A549 (cell line): ENCODE measurements around the gene RAMACL. TPM values are rescaled to one million over a fixed set of nuclear protein-coding genes. Genes with fewer than 3 reads are reported as not detected.

ENCODE experiments used
- ATAC-seq, 2 experiments: fragments of 200-7000 bp in 1 of 2; fragments of >200 bp in 1 of 2; cut with Nextera tagmentation in 1 of 2; cut with Tn5 transposase in 1 of 2; 3 replicates each; pipeline versions ENCODE4 v1.8.0 to v1.9.1; 2018 to 2020; ENCODE audit warnings: mild to moderate bottlenecking in 1 of 2, moderate library complexity in 1 of 2
- CTCF ChIA-PET: fragments of 300-600 bp; sonication (Branson Sonifier 250); formaldehyde crosslinking; extraction: SDS; loops from one replicate; lab custom pipeline; 2021; ENCODE audit warnings: antibody characterized with exemption, inconsistent platforms; lab: Yijun Ruan, JAX
- POLR2A ChIA-PET: fragments of 350-600 bp; formaldehyde crosslinking; extraction: SDS; loops from one replicate; lab custom pipeline; 2021; ENCODE audit warnings: antibody characterized with exemption, inconsistent platforms; lab: Yijun Ruan, JAX
- DNase-seq, 2 experiments: peaks; one replicate each; pipeline versions ENCODE4 v3.0.0 to v3.0.0-alpha.2; 2011 to 2016; ENCODE audit warnings: low read depth in 1 of 2, low spot score in 1 of 2
- FAIRE-seq: peaks from 2 replicates; lab custom pipeline; 2011; peaks lifted over from hg19 to GRCh38; lab: Jason Lieb, UNC
- H3K27ac ChIP-seq, 2 experiments: fragments of >200 bp; sonication (Bioruptor Twin); formaldehyde crosslinking; 3 replicates each; pipeline ENCODE4 v1.5.1; 2016 to 2017
- H3K4me1 ChIP-seq: fragments of >200 bp; sonication (Bioruptor Twin); formaldehyde crosslinking; 3 replicates; pipeline ENCODE4 v1.6.1; 2016
- H3K4me2 ChIP-seq: fragments of >200 bp; sonication (Bioruptor Twin); formaldehyde crosslinking; 3 replicates; pipeline ENCODE4 v1.6.1; 2016
- H3K4me3 ChIP-seq: fragments of >200 bp; sonication (Bioruptor Twin); formaldehyde crosslinking; 3 replicates; pipeline ENCODE4 v1.5.1; 2016
- H3K9me3 ChIP-seq: fragments of >200 bp; sonication (Bioruptor Twin); formaldehyde crosslinking; 3 replicates; pipeline ENCODE4 v1.6.1; 2016
- GATA3 ChIP-seq: IDR thresholded peaks from 2 replicates; pipeline ENCODE4 v1.6.1; 2012; ENCODE audit warnings: borderline replicate concordance
- HDAC2 ChIP-seq: fragments of 200-600 bp; sonication (generic); IDR thresholded peaks from 2 replicates; pipeline ENCODE4 v1.6.1; 2016
- HEYL ChIP-seq: fragments of 250-450 bp; sonication (Bioruptor Pico); IDR thresholded peaks from 2 replicates; pipeline ENCODE4 v1.8.0; 2021; ENCODE audit warnings: mild to moderate bottlenecking, moderate library complexity
- HOXB5 ChIP-seq: fragments of 250-450 bp; sonication (Bioruptor Pico); IDR thresholded peaks from 2 replicates; pipeline ENCODE4 v1.5.0; 2020; ENCODE audit warnings: mild to moderate bottlenecking, moderate library complexity
- JUN ChIP-seq, 2 experiments: fragments of >200 bp; sonication (Bioruptor Twin); formaldehyde crosslinking; IDR thresholded peaks; 2 replicates in 1 of 2; 3 replicates in 1 of 2; pipeline ENCODE4 v1.6.1; 2016 to 2017
- JUNB ChIP-seq: fragments of >200 bp; sonication (Bioruptor Twin); formaldehyde crosslinking; IDR thresholded peaks from 2 replicates; pipeline ENCODE4 v1.6.1; 2016
- MAFK ChIP-seq: fragments of 450-650 bp; IDR thresholded peaks from 2 replicates; pipeline ENCODE4 v1.6.1; 2014; ENCODE audit not compliant: partially characterized antibody
- MYC ChIP-seq: IDR thresholded peaks from 2 replicates; pipeline ENCODE4 v1.6.1; 2012; ENCODE audit warnings: mild to moderate bottlenecking, inconsistent platforms, low read length, improper control_type of control experiment, borderline replicate concordance
- NFE2L2 ChIP-seq: fragments of 150-350 bp; conservative IDR thresholded peaks from 2 replicates; pipeline ENCODE4 v1.6.1; 2014; ENCODE audit warnings: low read length
- POLR2AphosphoS2 ChIP-seq: conservative IDR thresholded peaks from 2 replicates; pipeline ENCODE4 v1.6.1; 2012; ENCODE audit warnings: low read length, improper control_type of control experiment, inconsistent platforms
- RFX5 ChIP-seq: fragments of 450-650 bp; IDR thresholded peaks from 2 replicates; pipeline ENCODE4 v1.7.1; 2014; ENCODE audit warnings: antibody characterized with exemption, mild to moderate bottlenecking, moderate library complexity
- SMC3 ChIP-seq: fragments of >200 bp; sonication (Bioruptor Twin); formaldehyde crosslinking; IDR thresholded peaks from 3 replicates; pipeline ENCODE4 v1.6.1; 2018; ENCODE audit warnings: inconsistent platforms
- ZNF302 ChIP-seq: fragments of 250-450 bp; sonication (Bioruptor Pico); IDR thresholded peaks from 2 replicates; pipeline ENCODE4 v1.9.0; 2021; ENCODE audit warnings: inconsistent platforms, mild to moderate bottlenecking, moderate library complexity
- ZSCAN20 ChIP-seq: fragments of 250-450 bp; sonication (Bioruptor Pico); IDR thresholded peaks from 2 replicates; pipeline ENCODE4 v1.8.0; 2022; ENCODE audit warnings: mild to moderate bottlenecking, moderate library complexity
- WGBS: methylation state at CpG from one replicate; pipeline ENCODE4 v1.1.6; 2017; ENCODE audit errors: missing lambda C conversion rate; 5-methylcytosine and 5-hydroxymethylcytosine counted together
- polyA plus RNA-seq, 4 experiments: library from polyadenylated mRNA; depleted of rRNA in 3 of 4; stranded (reverse); fragments of >200 nt; fragmentation: RNase III in 1 of 4; extraction: RNeasy Plus Mini Kit Qiagen cat#74134 plus additional on column Dnase treatment in 1 of 4; gene quantifications; 2 replicates in 3 of 4; 3 replicates in 1 of 4; pipeline ENCODE4 v1.2.3, GENCODE V29; 2011 to 2017
- TF ChIP-seq, protein P1 (sequence below): fragments of 150-350 bp; IDR thresholded peaks from 2 replicates; pipeline ENCODE4 v1.6.1; 2014; ENCODE audit warnings: low read depth, mild to moderate bottlenecking, low read length
- TF ChIP-seq, protein P2 (sequence below): fragments of 200-600 bp; sonication (generic); IDR thresholded peaks from 2 replicates; pipeline ENCODE4 v1.6.1; 2016; ENCODE audit warnings: antibody characterized with exemption, mild to moderate bottlenecking, moderate library complexity

RAMACL gene
- polyA plus RNA-seq, 2 of the 4 experiments (the other 2 are of a cell fraction), result 0.08 to 0.67 TPM

- H3K4me1 ChIP-seq, result no peaks in the 10 kb centered on the region
- ATAC-seq, result no peak
- ChIA-PET CTCF (no interaction called here), POLR2A (no interaction called here)
- no peak for DNase-seq
- no peak overlapping the region for H3K4me3 ChIP-seq
- no peak for TF ChIP-seq ZSCAN20
- TF ChIP-seq, protein P1, sequence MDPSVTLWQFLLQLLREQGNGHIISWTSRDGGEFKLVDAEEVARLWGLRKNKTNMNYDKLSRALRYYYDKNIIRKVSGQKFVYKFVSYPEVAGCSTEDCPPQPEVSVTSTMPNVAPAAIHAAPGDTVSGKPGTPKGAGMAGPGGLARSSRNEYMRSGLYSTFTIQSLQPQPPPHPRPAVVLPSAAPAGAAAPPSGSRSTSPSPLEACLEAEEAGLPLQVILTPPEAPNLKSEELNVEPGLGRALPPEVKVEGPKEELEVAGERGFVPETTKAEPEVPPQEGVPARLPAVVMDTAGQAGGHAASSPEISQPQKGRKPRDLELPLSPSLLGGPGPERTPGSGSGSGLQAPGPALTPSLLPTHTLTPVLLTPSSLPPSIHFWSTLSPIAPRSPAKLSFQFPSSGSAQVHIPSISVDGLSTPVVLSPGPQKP, result no peak
- TF ChIP-seq MAFK, result peak; percentile 26
- no peak for TF ChIP-seq JUNB
- TF ChIP-seq, protein P2, sequence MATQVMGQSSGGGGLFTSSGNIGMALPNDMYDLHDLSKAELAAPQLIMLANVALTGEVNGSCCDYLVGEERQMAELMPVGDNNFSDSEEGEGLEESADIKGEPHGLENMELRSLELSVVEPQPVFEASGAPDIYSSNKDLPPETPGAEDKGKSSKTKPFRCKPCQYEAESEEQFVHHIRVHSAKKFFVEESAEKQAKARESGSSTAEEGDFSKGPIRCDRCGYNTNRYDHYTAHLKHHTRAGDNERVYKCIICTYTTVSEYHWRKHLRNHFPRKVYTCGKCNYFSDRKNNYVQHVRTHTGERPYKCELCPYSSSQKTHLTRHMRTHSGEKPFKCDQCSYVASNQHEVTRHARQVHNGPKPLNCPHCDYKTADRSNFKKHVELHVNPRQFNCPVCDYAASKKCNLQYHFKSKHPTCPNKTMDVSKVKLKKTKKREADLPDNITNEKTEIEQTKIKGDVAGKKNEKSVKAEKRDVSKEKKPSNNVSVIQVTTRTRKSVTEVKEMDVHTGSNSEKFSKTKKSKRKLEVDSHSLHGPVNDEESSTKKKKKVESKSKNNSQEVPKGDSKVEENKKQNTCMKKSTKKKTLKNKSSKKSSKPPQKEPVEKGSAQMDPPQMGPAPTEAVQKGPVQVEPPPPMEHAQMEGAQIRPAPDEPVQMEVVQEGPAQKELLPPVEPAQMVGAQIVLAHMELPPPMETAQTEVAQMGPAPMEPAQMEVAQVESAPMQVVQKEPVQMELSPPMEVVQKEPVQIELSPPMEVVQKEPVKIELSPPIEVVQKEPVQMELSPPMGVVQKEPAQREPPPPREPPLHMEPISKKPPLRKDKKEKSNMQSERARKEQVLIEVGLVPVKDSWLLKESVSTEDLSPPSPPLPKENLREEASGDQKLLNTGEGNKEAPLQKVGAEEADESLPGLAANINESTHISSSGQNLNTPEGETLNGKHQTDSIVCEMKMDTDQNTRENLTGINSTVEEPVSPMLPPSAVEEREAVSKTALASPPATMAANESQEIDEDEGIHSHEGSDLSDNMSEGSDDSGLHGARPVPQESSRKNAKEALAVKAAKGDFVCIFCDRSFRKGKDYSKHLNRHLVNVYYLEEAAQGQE, result no peak
- no peak for TF ChIP-seq GATA3
- TF ChIP-seq NFE2L2, result 0 out of 2 replicates have a peak, but pooled peaks have one; percentile 17
- 54% methylated on average over 26 of the region's 26 CpGs for WGBS
- H3K4me2 ChIP-seq, result no peak overlapping the region
- FAIRE-seq, result no peak
- no peaks in the 10 kb centered on the region for H3K9me3 ChIP-seq
- H3K27ac ChIP-seq, result no peak overlapping the region
Observed at GRCh38 chr6:166633732-166634535, 47.5 kb upstream of the RAMACL start.

- WGBS, result 55% methylated on average over 11 of the region's 11 CpGs
- Histone ChIP-seq H3K4me2 (no peak overlapping the region), H3K4me1 (0 out of 3 replicates have a peak, but pooled peaks cover 4% of the 10 kb centered on the region), H3K4me3 (no peak overlapping the region), H3K9me3 (no peaks in the 10 kb centered on the region), H3K27ac (no peak overlapping the region)
- no peak for ATAC-seq
- ChIA-PET POLR2A (no interaction called here), CTCF (no interaction called here)
- FAIRE-seq, result no peak
- TF ChIP-seq RFX5 (no peak), ZNF302 (no peak), SMC3 (no peak), ZSCAN20 (no peak), HOXB5 (CRISPR knock-in tag) (no peak), JUN (IDR thresholded peaks at IDR 0.05) (no peak), GATA3 (no peak), MYC (no peak), HEYL (CRISPR knock-in tag) (no peak), HDAC2 (no peak), POLR2AphosphoS2 (no peak)
- TF ChIP-seq, protein P2, result no peak
- DNase-seq, result no peak
Observed at GRCh38 chr6:166632731-166633130, 46.3 kb upstream of the RAMACL start.
